GM23338 (cell line): ENCODE data around the gene TRAM2. TPM values are rescaled to one million over a fixed set of nuclear protein-coding genes. Genes with fewer than 3 reads are reported as not detected.

ENCODE experiments used
- ATAC-seq: fragments of 200-7000 bp; cut with Tn5 transposase; 3 replicates; pipeline ENCODE4 v1.9.1; 2020
- DNase-seq: peaks from one replicate; pipeline ENCODE4 v3.0.0-alpha.2; 2015; ENCODE audit warnings: low spot score
- H2AFZ ChIP-seq: fragments of 200-600 bp; sonication (generic); 2 replicates; pipeline ENCODE4 v1.8.0; 2016; ENCODE audit warnings: antibody characterized with exemption, mild to moderate bottlenecking, moderate library complexity
- H3F3A ChIP-seq: fragments of 200-600 bp; sonication (generic); replicated peaks from 2 replicates; pipeline ENCODE4 v1.8.0; 2017; ENCODE audit warnings: antibody characterized with exemption, mixed run types, low read depth
- H3K27ac ChIP-seq: fragments of 200-600 bp; sonication (generic); 2 replicates; pipeline ENCODE4 v1.6.1; 2016; ENCODE audit warnings: low read depth
- H3K27me3 ChIP-seq: fragments of 200-600 bp; sonication (generic); 2 replicates; pipeline ENCODE4 v1.8.0; 2016; ENCODE audit warnings: mild to moderate bottlenecking, mixed run types, moderate library complexity; ENCODE audit not compliant: insufficient read depth
- H3K36me3 ChIP-seq: fragments of 200-600 bp; sonication (generic); 2 replicates; pipeline ENCODE4 v1.8.0; 2016; ENCODE audit warnings: mild to moderate bottlenecking; ENCODE audit not compliant: insufficient read depth
- H3K4me1 ChIP-seq: fragments of 200-600 bp; sonication (generic); 2 replicates; pipeline ENCODE4 v1.8.0; 2016; ENCODE audit warnings: mild to moderate bottlenecking, moderate library complexity; ENCODE audit not compliant: insufficient read depth
- H3K4me2 ChIP-seq: fragments of 200-600 bp; sonication (generic); 2 replicates; pipeline ENCODE4 v1.7.1; 2017; ENCODE audit warnings: mixed run types
- H3K4me3 ChIP-seq: fragments of 200-600 bp; sonication (generic); 2 replicates; pipeline ENCODE4 v1.6.1; 2016; ENCODE audit warnings: mixed run types
- H3K79me2 ChIP-seq: fragments of 200-600 bp; sonication (generic); replicated peaks from 2 replicates; pipeline ENCODE4 v1.8.0; 2017; ENCODE audit warnings: mild to moderate bottlenecking; ENCODE audit not compliant: insufficient read depth
- H3K9me2 ChIP-seq: fragments of 200-600 bp; sonication (generic); 2 replicates; pipeline ENCODE4 v1.8.0; 2017; ENCODE audit not compliant: insufficient read depth
- H4K20me1 ChIP-seq: fragments of 200-600 bp; sonication (generic); replicated peaks from 2 replicates; pipeline ENCODE4 v1.8.0; 2017; ENCODE audit warnings: mild to moderate bottlenecking; ENCODE audit not compliant: insufficient read depth
- H3K27ac Mint-ChIP-seq: 2 replicates; pipeline ENCODE4 v1.8.0; 2020; ENCODE audit warnings: inconsistent platforms, mild to moderate bottlenecking, moderate library complexity, mixed read lengths
- H3K27me3 Mint-ChIP-seq: 3 replicates; pipeline ENCODE4 v1.8.0; 2022; ENCODE audit warnings: low read depth, mild to moderate bottlenecking, moderate library complexity, mixed read lengths, inconsistent platforms; ENCODE audit not compliant: insufficient read depth, poor library complexity
- H3K36me3 Mint-ChIP-seq: 3 replicates; pipeline ENCODE4 v1.8.0; 2021; ENCODE audit warnings: low read depth, mild to moderate bottlenecking, inconsistent platforms, moderate library complexity, mixed read lengths
- H3K4me1 Mint-ChIP-seq: 3 replicates; pipeline ENCODE4 v1.8.0; 2020; ENCODE audit warnings: mild to moderate bottlenecking, inconsistent platforms, mixed read lengths
- H3K4me3 Mint-ChIP-seq: 3 replicates; pipeline ENCODE4 v1.8.0; 2021; ENCODE audit warnings: moderate library complexity, mild to moderate bottlenecking, inconsistent platforms, mixed read lengths
- H3K9me3 Mint-ChIP-seq: 3 replicates; pipeline ENCODE4 v1.8.0; 2020; ENCODE audit warnings: moderate library complexity, mild to moderate bottlenecking, inconsistent platforms, mixed read lengths
- CREB1 ChIP-seq: fragments of 250-450 bp; sonication (Bioruptor Pico); IDR thresholded peaks from 2 replicates; pipeline ENCODE4 v1.5.0; 2020; ENCODE audit warnings: low read depth, mild to moderate bottlenecking, moderate library complexity
- CTCF ChIP-seq, 2 experiments: fragments of 200-600 bp in 1 of 2; sonication (generic) in 1 of 2; conservative IDR thresholded peaks; 2 replicates each; pipeline versions ENCODE4 v1.5.1 to v1.6.1; 2016 to 2017; ENCODE audit warnings: antibody characterized with exemption in 2 of 2, low read depth in 2 of 2, mild to moderate bottlenecking in 2 of 2, moderate library complexity in 1 of 2
- EZH2 ChIP-seq: fragments of 200-600 bp; sonication (generic); IDR thresholded peaks from one replicate; pipeline ENCODE4 v1.8.0; 2017; ENCODE audit warnings: antibody characterized with exemption, mild to moderate bottlenecking, low read depth; ENCODE audit not compliant: unreplicated experiment
- EZH2phosphoT487 ChIP-seq: fragments of 200-600 bp; sonication (generic); IDR thresholded peaks from one replicate; pipeline ENCODE4 v1.8.1; 2018; ENCODE audit warnings: antibody characterized with exemption; ENCODE audit not compliant: unreplicated experiment
- JUNB ChIP-seq: IDR thresholded peaks from one replicate; pipeline ENCODE4 v1.6.1; 2016; ENCODE audit warnings: antibody characterized with exemption; ENCODE audit not compliant: unreplicated experiment
- NANOG ChIP-seq: IDR thresholded peaks from 2 replicates; pipeline ENCODE4 v1.6.1; 2016; ENCODE audit warnings: antibody characterized with exemption, borderline replicate concordance
- POLR2AphosphoS5 ChIP-seq: IDR thresholded peaks from 2 replicates; pipeline ENCODE4 v1.6.1; 2016; ENCODE audit warnings: antibody characterized with exemption, low read depth
- STAT1 ChIP-seq: IDR thresholded peaks from one replicate; pipeline ENCODE4 v1.6.1; 2016; ENCODE audit warnings: antibody characterized with exemption; ENCODE audit not compliant: unreplicated experiment
- ZNF114 ChIP-seq: fragments of 250-450 bp; sonication (Bioruptor Pico); IDR thresholded peaks from 2 replicates; pipeline ENCODE4 v1.5.0; 2020; ENCODE audit warnings: mild to moderate bottlenecking, moderate library complexity
- ZNF331 ChIP-seq: fragments of 250-450 bp; sonication (Bioruptor Pico); IDR thresholded peaks from 2 replicates; pipeline ENCODE4 v1.5.0; 2020; ENCODE audit warnings: low read depth, mild to moderate bottlenecking, moderate library complexity
- polyA plus RNA-seq: library from polyadenylated mRNA; unstranded; fragments of >200 nt; fragmentation: Nextera tagmentation; extraction: Ambion mirVana; gene quantifications from 2 replicates; pipeline ENCODE4 v1.2.1, GENCODE V29; 2016
- total RNA-seq: library from RNA; depleted of rRNA; stranded (reverse); fragments of >200 nt; shearing (Covaris generic); gene quantifications from 2 replicates; pipeline ENCODE4 v1.2.3, GENCODE V29; 2014
- TF ChIP-seq, protein P1 (sequence below): IDR thresholded peaks from 2 replicates; pipeline ENCODE4 v1.6.1; 2016; ENCODE audit warnings: antibody characterized with exemption
- TF ChIP-seq, protein P2 (sequence below): IDR thresholded peaks from one replicate; pipeline ENCODE4 v1.6.1; 2018; ENCODE audit warnings: antibody characterized with exemption; ENCODE audit not compliant: unreplicated experiment
- TF ChIP-seq, protein P3 (sequence below): fragments of 250-450 bp; sonication (Bioruptor Pico); IDR thresholded peaks from 2 replicates; pipeline ENCODE4 v1.5.0; 2020; ENCODE audit warnings: mild to moderate bottlenecking, moderate library complexity

TRAM2 gene
- total and polyA plus RNA-seq, 2 experiments from 2014 or later = 4.0 to 14.0 TPM

- Histone ChIP-seq H3K27ac (0 out of 2 replicates have a peak overlapping the region, but pooled peaks have one; percentile 81), H2AFZ (no peak overlapping the region)
Measured at GRCh38 chr6:52518279-52518945, 58.4 kb downstream of the TRAM2 start.

More at GRCh38 chr6:52518279-52518945, 58.4 kb downstream of the TRAM2 start:
- H3F3A ChIP-seq = no peaks in the 10 kb centered on the region
- H4K20me1 ChIP-seq = no peaks in the 10 kb centered on the region
- H3K4me3 ChIP-seq = no peak overlapping the region
- H3K27ac Mint-ChIP-seq = peak overlapping the region; percentile 96
- H3K36me3 ChIP-seq = no peaks in the 10 kb centered on the region; the same call in 1 of the 2 replicates
- H3K9me2 ChIP-seq = no peaks in the 10 kb centered on the region
- H3K4me1 Mint-ChIP-seq = peaks cover 42% of the 10 kb centered on the region
- DNase-seq (no peak), ATAC-seq (no peak; the same call in 2 of the 3 replicates)
- peaks cover 7% of the 10 kb centered on the region for H3K27me3 Mint-ChIP-seq
- H3K36me3 Mint-ChIP-seq = peaks cover 31% of the 10 kb centered on the region
- H3K79me2 ChIP-seq = peaks cover 2% of the 10 kb centered on the region; the same call in 1 of the 2 replicates
- H3K4me3 Mint-ChIP-seq = no peak overlapping the region; the same call in 2 of the 3 replicates
- TF ChIP-seq NANOG (no peak), STAT1 (no peak), EZH2 (no peak), CTCF (conservative IDR thresholded peaks at IDR 0.05; ENCODE audit: low read depth in 2 of 2) (no peak), POLR2AphosphoS5 (no peak), EZH2phosphoT487 (no peak), JUNB (no peak), CREB1 (CRISPR knock-in tag) (no peak), ZNF114 (no peak), ZNF331 (CRISPR knock-in tag) (no peak)
- TF ChIP-seq, protein P1, sequence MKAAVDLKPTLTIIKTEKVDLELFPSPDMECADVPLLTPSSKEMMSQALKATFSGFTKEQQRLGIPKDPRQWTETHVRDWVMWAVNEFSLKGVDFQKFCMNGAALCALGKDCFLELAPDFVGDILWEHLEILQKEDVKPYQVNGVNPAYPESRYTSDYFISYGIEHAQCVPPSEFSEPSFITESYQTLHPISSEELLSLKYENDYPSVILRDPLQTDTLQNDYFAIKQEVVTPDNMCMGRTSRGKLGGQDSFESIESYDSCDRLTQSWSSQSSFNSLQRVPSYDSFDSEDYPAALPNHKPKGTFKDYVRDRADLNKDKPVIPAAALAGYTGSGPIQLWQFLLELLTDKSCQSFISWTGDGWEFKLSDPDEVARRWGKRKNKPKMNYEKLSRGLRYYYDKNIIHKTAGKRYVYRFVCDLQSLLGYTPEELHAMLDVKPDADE = no peak
- TF ChIP-seq, protein P2, sequence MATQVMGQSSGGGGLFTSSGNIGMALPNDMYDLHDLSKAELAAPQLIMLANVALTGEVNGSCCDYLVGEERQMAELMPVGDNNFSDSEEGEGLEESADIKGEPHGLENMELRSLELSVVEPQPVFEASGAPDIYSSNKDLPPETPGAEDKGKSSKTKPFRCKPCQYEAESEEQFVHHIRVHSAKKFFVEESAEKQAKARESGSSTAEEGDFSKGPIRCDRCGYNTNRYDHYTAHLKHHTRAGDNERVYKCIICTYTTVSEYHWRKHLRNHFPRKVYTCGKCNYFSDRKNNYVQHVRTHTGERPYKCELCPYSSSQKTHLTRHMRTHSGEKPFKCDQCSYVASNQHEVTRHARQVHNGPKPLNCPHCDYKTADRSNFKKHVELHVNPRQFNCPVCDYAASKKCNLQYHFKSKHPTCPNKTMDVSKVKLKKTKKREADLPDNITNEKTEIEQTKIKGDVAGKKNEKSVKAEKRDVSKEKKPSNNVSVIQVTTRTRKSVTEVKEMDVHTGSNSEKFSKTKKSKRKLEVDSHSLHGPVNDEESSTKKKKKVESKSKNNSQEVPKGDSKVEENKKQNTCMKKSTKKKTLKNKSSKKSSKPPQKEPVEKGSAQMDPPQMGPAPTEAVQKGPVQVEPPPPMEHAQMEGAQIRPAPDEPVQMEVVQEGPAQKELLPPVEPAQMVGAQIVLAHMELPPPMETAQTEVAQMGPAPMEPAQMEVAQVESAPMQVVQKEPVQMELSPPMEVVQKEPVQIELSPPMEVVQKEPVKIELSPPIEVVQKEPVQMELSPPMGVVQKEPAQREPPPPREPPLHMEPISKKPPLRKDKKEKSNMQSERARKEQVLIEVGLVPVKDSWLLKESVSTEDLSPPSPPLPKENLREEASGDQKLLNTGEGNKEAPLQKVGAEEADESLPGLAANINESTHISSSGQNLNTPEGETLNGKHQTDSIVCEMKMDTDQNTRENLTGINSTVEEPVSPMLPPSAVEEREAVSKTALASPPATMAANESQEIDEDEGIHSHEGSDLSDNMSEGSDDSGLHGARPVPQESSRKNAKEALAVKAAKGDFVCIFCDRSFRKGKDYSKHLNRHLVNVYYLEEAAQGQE = no peak
- TF ChIP-seq, protein P3, sequence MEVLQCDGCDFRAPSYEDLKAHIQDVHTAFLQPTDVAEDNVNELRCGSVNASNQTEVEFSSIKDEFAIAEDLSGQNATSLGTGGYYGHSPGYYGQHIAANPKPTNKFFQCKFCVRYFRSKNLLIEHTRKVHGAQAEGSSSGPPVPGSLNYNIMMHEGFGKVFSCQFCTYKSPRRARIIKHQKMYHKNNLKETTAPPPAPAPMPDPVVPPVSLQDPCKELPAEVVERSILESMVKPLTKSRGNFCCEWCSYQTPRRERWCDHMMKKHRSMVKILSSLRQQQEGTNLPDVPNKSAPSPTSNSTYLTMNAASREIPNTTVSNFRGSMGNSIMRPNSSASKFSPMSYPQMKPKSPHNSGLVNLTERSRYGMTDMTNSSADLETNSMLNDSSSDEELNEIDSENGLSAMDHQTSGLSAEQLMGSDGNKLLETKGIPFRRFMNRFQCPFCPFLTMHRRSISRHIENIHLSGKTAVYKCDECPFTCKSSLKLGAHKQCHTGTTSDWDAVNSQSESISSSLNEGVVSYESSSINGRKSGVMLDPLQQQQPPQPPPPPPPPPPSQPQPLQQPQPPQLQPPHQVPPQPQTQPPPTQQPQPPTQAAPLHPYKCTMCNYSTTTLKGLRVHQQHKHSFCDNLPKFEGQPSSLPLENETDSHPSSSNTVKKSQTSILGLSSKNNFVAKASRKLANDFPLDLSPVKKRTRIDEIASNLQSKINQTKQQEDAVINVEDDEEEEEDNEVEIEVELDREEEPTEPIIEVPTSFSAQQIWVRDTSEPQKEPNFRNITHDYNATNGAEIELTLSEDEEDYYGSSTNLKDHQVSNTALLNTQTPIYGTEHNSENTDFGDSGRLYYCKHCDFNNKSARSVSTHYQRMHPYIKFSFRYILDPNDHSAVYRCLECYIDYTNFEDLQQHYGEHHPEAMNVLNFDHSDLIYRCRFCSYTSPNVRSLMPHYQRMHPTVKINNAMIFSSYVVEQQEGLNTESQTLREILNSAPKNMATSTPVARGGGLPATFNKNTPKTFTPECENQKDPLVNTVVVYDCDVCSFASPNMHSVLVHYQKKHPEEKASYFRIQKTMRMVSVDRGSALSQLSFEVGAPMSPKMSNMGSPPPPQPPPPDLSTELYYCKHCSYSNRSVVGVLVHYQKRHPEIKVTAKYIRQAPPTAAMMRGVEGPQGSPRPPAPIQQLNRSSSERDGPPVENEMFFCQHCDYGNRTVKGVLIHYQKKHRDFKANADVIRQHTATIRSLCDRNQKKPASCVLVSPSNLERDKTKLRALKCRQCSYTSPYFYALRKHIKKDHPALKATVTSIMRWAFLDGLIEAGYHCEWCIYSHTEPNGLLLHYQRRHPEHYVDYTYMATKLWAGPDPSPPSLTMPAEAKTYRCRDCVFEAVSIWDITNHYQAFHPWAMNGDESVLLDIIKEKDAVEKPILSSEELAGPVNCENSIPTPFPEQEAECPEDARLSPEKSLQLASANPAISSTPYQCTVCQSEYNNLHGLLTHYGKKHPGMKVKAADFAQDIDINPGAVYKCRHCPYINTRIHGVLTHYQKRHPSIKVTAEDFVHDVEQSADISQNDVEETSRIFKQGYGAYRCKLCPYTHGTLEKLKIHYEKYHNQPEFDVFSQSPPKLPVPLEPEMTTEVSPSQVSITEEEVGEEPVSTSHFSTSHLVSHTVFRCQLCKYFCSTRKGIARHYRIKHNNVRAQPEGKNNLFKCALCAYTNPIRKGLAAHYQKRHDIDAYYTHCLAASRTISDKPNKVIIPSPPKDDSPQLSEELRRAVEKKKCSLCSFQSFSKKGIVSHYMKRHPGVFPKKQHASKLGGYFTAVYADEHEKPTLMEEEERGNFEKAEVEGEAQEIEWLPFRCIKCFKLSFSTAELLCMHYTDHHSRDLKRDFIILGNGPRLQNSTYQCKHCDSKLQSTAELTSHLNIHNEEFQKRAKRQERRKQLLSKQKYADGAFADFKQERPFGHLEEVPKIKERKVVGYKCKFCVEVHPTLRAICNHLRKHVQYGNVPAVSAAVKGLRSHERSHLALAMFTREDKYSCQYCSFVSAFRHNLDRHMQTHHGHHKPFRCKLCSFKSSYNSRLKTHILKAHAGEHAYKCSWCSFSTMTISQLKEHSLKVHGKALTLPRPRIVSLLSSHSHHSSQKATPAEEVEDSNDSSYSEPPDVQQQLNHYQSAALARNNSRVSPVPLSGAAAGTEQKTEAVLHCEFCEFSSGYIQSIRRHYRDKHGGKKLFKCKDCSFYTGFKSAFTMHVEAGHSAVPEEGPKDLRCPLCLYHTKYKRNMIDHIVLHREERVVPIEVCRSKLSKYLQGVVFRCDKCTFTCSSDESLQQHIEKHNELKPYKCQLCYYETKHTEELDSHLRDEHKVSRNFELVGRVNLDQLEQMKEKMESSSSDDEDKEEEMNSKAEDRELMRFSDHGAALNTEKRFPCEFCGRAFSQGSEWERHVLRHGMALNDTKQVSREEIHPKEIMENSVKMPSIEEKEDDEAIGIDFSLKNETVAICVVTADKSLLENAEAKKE (CRISPR knock-in tag) = no peak
- H3K27me3 ChIP-seq = no peaks in the 10 kb centered on the region
- peaks cover 12% of the 10 kb centered on the region for H3K4me1 ChIP-seq
- no peaks in the 10 kb centered on the region for H3K9me3 Mint-ChIP-seq
- H3K4me2 ChIP-seq = peak overlapping the region; percentile 70
